GM13976 (cell line): Measurements from ENCODE around the gene PCBD1.

Experiments
- DNase-seq: peaks from one replicate; pipeline ENCODE4 v3.0.0; 2012; ENCODE audit warnings: low spot score
- CTCF ChIP-seq: IDR thresholded peaks from 2 replicates; pipeline ENCODE4 v1.5.1; 2012; ENCODE audit warnings: borderline replicate concordance, mild to moderate bottlenecking; ENCODE audit not compliant: insufficient read depth; ENCODE audit errors: extremely low read depth, missing control alignments, control extremely low read depth
- in situ Hi-C: fragments of 300-500 bp; cut with MboI; formaldehyde crosslinking; loops from one replicate; pipeline ENCODE4 v1.12.0; 2022; ENCODE audit warnings: low sequenced_read_pairs, mixed read lengths, inconsistent platforms; ENCODE audit not compliant: unreplicated experiment

The PCBD1 gene

GRCh38 chr10:70892631-70893030 is 4.3 kb upstream of the PCBD1 start:
- no peak for TF ChIP-seq CTCF
- in situ Hi-C loops, result no loop called here
- DNase-seq, result no peak

GRCh38 chr10:70891627-70892026 is 3.3 kb upstream of the PCBD1 start:
- no peak for TF ChIP-seq CTCF
- DNase-seq, result no peak
- in situ Hi-C loops, result no loop called here

- in situ Hi-C loops, result no loop called here
- TF ChIP-seq CTCF, result no peak
- no peak for DNase-seq
Measured at GRCh38 chr10:70890917-70891431, 2.6 kb upstream of the PCBD1 start.

GRCh38 chr10:70889291-70889690 is 926 bp upstream of the PCBD1 start:
- DNase-seq, result no peak
- in situ Hi-C loops, result loop anchor here (10.0 kb wide), 1 partner anchor 344 kb away; no protein-coding TSS in a partner anchor
- no peak for TF ChIP-seq CTCF

- DNase-seq, result no peak
- TF ChIP-seq CTCF, result no peak
- in situ Hi-C loops, result loop anchor here (10.0 kb wide), 1 partner anchor 342 kb away; no protein-coding TSS in a partner anchor
Measured at GRCh38 chr10:70886921-70887665, 1.3 kb downstream of the PCBD1 start.

GRCh38 chr10:70885931-70886903 is 2.1 kb downstream of the PCBD1 start:
- in situ Hi-C loops, result loop anchor here (10.0 kb wide), 1 partner anchor 341 kb away; no protein-coding TSS in a partner anchor
- no peak for TF ChIP-seq CTCF
- no peak for DNase-seq
